ENCODE results near the gene KLRC4.
"Not testable (repeated sequence)": the region's sequence is repeated elsewhere in the genome, so short reads cannot be mapped to it uniquely, and the experiment has no call there.

KLRC4 gene

GRCh38 chr12:10448236-10448635 lies 38.7 kb upstream of the KLRC4 start:
- no peak overlapping the region for H3K9ac ChIP-seq (ENCODE audit: low read length)
- no CpG with 5 or more reads among the region's 4 CpGs for WGBS (ENCODE audit: extremely low coverage, insufficient coverage, low lambda C conversion rate)
- H3K79me2 ChIP-seq (ENCODE audit: control insufficient read depth, insufficient read depth, low read length): no peaks in the 10 kb centered on the region
- H3K79me1 ChIP-seq (ENCODE audit: low read length): no peaks in the 10 kb centered on the region
- H2BK5ac ChIP-seq (ENCODE audit: low read length): no peak overlapping the region
- H2BK120ac ChIP-seq (ENCODE audit: low read depth, low read length): no peak overlapping the region
- H4K8ac ChIP-seq (ENCODE audit: low read depth, low read length): no peak overlapping the region
- no peak overlapping the region for H2AK5ac ChIP-seq (ENCODE audit: low read length)
- H3K4me2 ChIP-seq (ENCODE audit: low read length): no peak overlapping the region
- H3K4me1 ChIP-seq (ENCODE audit: control insufficient read depth, low read depth, low read length): no peaks in the 10 kb centered on the region
- H4K5ac ChIP-seq (ENCODE audit: low read length): no peak overlapping the region
- H3K27ac ChIP-seq (ENCODE audit: low read depth, low read length): no peak overlapping the region
- H3K27me3 ChIP-seq (ENCODE audit: insufficient read depth, low read length, poor library complexity): no peaks in the 10 kb centered on the region
- no peaks in the 10 kb centered on the region for H3K36me3 ChIP-seq (ENCODE audit: control insufficient read depth, insufficient read depth, low read length)
- no peak overlapping the region for H3K56ac ChIP-seq (ENCODE audit: low read length)
- no peak overlapping the region for H2BK15ac ChIP-seq (replicated peaks; ENCODE audit: low read depth)
- no peak for DNase-seq
- no peak overlapping the region for H3K4ac ChIP-seq (ENCODE audit: low read depth, low read length)
- H3K23ac ChIP-seq (ENCODE audit: low read length): no peak overlapping the region
- no peak overlapping the region for H3K4me3 ChIP-seq (ENCODE audit: low read length)
- H3K18ac ChIP-seq (ENCODE audit: low read length): no peak overlapping the region

- H3K18ac ChIP-seq (ENCODE audit: low read length); H3K56ac ChIP-seq (ENCODE audit: low read length); H3K79me1 ChIP-seq (ENCODE audit: low read length); H3K27ac ChIP-seq (ENCODE audit: low read depth, low read length); DNase-seq; H3K4me2 ChIP-seq (ENCODE audit: low read length); H3K4me3 ChIP-seq (ENCODE audit: low read length); H3K79me2 ChIP-seq (ENCODE audit: control insufficient read depth, insufficient read depth, low read length); H4K8ac ChIP-seq (ENCODE audit: low read depth, low read length); H3K27me3 ChIP-seq (ENCODE audit: insufficient read depth, low read length, poor library complexity); H3K9ac ChIP-seq (ENCODE audit: low read length); H2BK15ac ChIP-seq (replicated peaks; ENCODE audit: low read depth); H2BK120ac ChIP-seq (ENCODE audit: low read depth, low read length); H3K36me3 ChIP-seq (ENCODE audit: control insufficient read depth, insufficient read depth, low read length); H3K4me1 ChIP-seq (ENCODE audit: control insufficient read depth, low read depth, low read length); H3K4ac ChIP-seq (ENCODE audit: low read depth, low read length); H2BK5ac ChIP-seq (ENCODE audit: low read length); H3K23ac ChIP-seq (ENCODE audit: low read length); H4K5ac ChIP-seq (ENCODE audit: low read length); H2AK5ac ChIP-seq (ENCODE audit: low read length): not testable (repeated sequence)
- WGBS (ENCODE audit: extremely low coverage, insufficient coverage, low lambda C conversion rate): no CpG with 5 or more reads among the region's 5 CpGs
These were observed 36.5 kb upstream of the KLRC4 start for GRCh38 chr12:10446052-10446451.

GRCh38 chr12:10441144-10441543 lies 31.6 kb upstream of the KLRC4 start:
- not testable (repeated sequence) for H3K79me1 ChIP-seq (ENCODE audit: low read length); H3K4me1 ChIP-seq (ENCODE audit: control insufficient read depth, low read depth, low read length); H2BK5ac ChIP-seq (ENCODE audit: low read length); H3K27ac ChIP-seq (ENCODE audit: low read depth, low read length); H3K9ac ChIP-seq (ENCODE audit: low read length); H3K4me3 ChIP-seq (ENCODE audit: low read length); H3K79me2 ChIP-seq (ENCODE audit: control insufficient read depth, insufficient read depth, low read length); H2AK5ac ChIP-seq (ENCODE audit: low read length); H3K18ac ChIP-seq (ENCODE audit: low read length); H2BK120ac ChIP-seq (ENCODE audit: low read depth, low read length); H4K5ac ChIP-seq (ENCODE audit: low read length); DNase-seq; H3K36me3 ChIP-seq (ENCODE audit: control insufficient read depth, insufficient read depth, low read length); H3K27me3 ChIP-seq (ENCODE audit: insufficient read depth, low read length, poor library complexity); H3K23ac ChIP-seq (ENCODE audit: low read length); H4K8ac ChIP-seq (ENCODE audit: low read depth, low read length); H2BK15ac ChIP-seq (replicated peaks; ENCODE audit: low read depth); H3K56ac ChIP-seq (ENCODE audit: low read length); H3K4ac ChIP-seq (ENCODE audit: low read depth, low read length); H3K4me2 ChIP-seq (ENCODE audit: low read length)
- WGBS (ENCODE audit: extremely low coverage, insufficient coverage, low lambda C conversion rate): no CpG with 5 or more reads among the region's 8 CpGs

GRCh38 chr12:10439608-10440274 lies 30.2 kb upstream of the KLRC4 start:
- not testable (repeated sequence) for H4K8ac ChIP-seq (ENCODE audit: low read depth, low read length); H3K18ac ChIP-seq (ENCODE audit: low read length); H3K4me2 ChIP-seq (ENCODE audit: low read length); H3K4me1 ChIP-seq (ENCODE audit: control insufficient read depth, low read depth, low read length); H3K36me3 ChIP-seq (ENCODE audit: control insufficient read depth, insufficient read depth, low read length); H2BK120ac ChIP-seq (ENCODE audit: low read depth, low read length); H3K27me3 ChIP-seq (ENCODE audit: insufficient read depth, low read length, poor library complexity); H3K79me1 ChIP-seq (ENCODE audit: low read length); H2BK15ac ChIP-seq (replicated peaks; ENCODE audit: low read depth); H2BK5ac ChIP-seq (ENCODE audit: low read length); H4K5ac ChIP-seq (ENCODE audit: low read length); DNase-seq; H3K56ac ChIP-seq (ENCODE audit: low read length); H3K4ac ChIP-seq (ENCODE audit: low read depth, low read length); H3K4me3 ChIP-seq (ENCODE audit: low read length); H3K9ac ChIP-seq (ENCODE audit: low read length); H3K79me2 ChIP-seq (ENCODE audit: control insufficient read depth, insufficient read depth, low read length); H3K23ac ChIP-seq (ENCODE audit: low read length); H3K27ac ChIP-seq (ENCODE audit: low read depth, low read length); H2AK5ac ChIP-seq (ENCODE audit: low read length)
- no CpG with 5 or more reads among the region's 2 CpGs for WGBS (ENCODE audit: extremely low coverage, insufficient coverage, low lambda C conversion rate)

- H3K23ac ChIP-seq (ENCODE audit: low read length): not testable (repeated sequence)
These were observed 28.0 kb upstream of the KLRC4 start for GRCh38 chr12:10437601-10438000.

GRCh38 chr12:10435816-10436215 lies 26.3 kb upstream of the KLRC4 start, which contains the start of gene KLRC2:
KLRC2 (minus strand) TSS chr12:10436010; CDS start chr12:10435986, 24 bp downstream.
- WGBS (ENCODE audit: extremely low coverage, insufficient coverage, low lambda C conversion rate): no CpG with 5 or more reads among the region's 3 CpGs
- H3K4ac ChIP-seq (ENCODE audit: low read depth, low read length); H3K23ac ChIP-seq (ENCODE audit: low read length); H3K4me2 ChIP-seq (ENCODE audit: low read length); DNase-seq; H2AK5ac ChIP-seq (ENCODE audit: low read length); H3K79me1 ChIP-seq (ENCODE audit: low read length); H2BK15ac ChIP-seq (replicated peaks; ENCODE audit: low read depth); H3K79me2 ChIP-seq (ENCODE audit: control insufficient read depth, insufficient read depth, low read length); H3K56ac ChIP-seq (ENCODE audit: low read length); H3K18ac ChIP-seq (ENCODE audit: low read length); H4K5ac ChIP-seq (ENCODE audit: low read length); H2BK120ac ChIP-seq (ENCODE audit: low read depth, low read length); H3K27me3 ChIP-seq (ENCODE audit: insufficient read depth, low read length, poor library complexity); H3K4me3 ChIP-seq (ENCODE audit: low read length); H3K9ac ChIP-seq (ENCODE audit: low read length); H3K36me3 ChIP-seq (ENCODE audit: control insufficient read depth, insufficient read depth, low read length); H3K4me1 ChIP-seq (ENCODE audit: control insufficient read depth, low read depth, low read length); H2BK5ac ChIP-seq (ENCODE audit: low read length); H4K8ac ChIP-seq (ENCODE audit: low read depth, low read length); H3K27ac ChIP-seq (ENCODE audit: low read depth, low read length): not testable (repeated sequence)

More at GRCh38 chr12:10437601-10438000, 28.0 kb upstream of the KLRC4 start:
- H2BK120ac ChIP-seq (ENCODE audit: low read depth, low read length); H2BK5ac ChIP-seq (ENCODE audit: low read length); H2AK5ac ChIP-seq (ENCODE audit: low read length); H3K4ac ChIP-seq (ENCODE audit: low read depth, low read length); H4K8ac ChIP-seq (ENCODE audit: low read depth, low read length); H3K56ac ChIP-seq (ENCODE audit: low read length); H3K4me1 ChIP-seq (ENCODE audit: control insufficient read depth, low read depth, low read length); H3K18ac ChIP-seq (ENCODE audit: low read length); H3K4me2 ChIP-seq (ENCODE audit: low read length); H3K36me3 ChIP-seq (ENCODE audit: control insufficient read depth, insufficient read depth, low read length); H2BK15ac ChIP-seq (replicated peaks; ENCODE audit: low read depth); DNase-seq; H3K4me3 ChIP-seq (ENCODE audit: low read length); H3K27me3 ChIP-seq (ENCODE audit: insufficient read depth, low read length, poor library complexity); H3K79me1 ChIP-seq (ENCODE audit: low read length); H3K27ac ChIP-seq (ENCODE audit: low read depth, low read length); H4K5ac ChIP-seq (ENCODE audit: low read length); H3K79me2 ChIP-seq (ENCODE audit: control insufficient read depth, insufficient read depth, low read length); H3K9ac ChIP-seq (ENCODE audit: low read length): not testable (repeated sequence)
- WGBS (ENCODE audit: extremely low coverage, insufficient coverage, low lambda C conversion rate): no CpG with 5 or more reads among the region's 2 CpGs

Data from mesendoderm (in vitro differentiated cells).